ENCODE data around the gene MMP20.

- TF ChIP-seq CEBPB (IDR thresholded peaks at IDR 0.05) (no peak), TAF1 (IDR thresholded peaks at IDR 0.05; ENCODE audit: low read depth) (no peak), CREB1 (IDR thresholded peaks at IDR 0.05; ENCODE audit: low read depth) (no peak), NFIC (IDR thresholded peaks at IDR 0.05) (no peak), EP300 (IDR thresholded peaks at IDR 0.05; ENCODE audit: borderline replicate concordance) (no peak), REST (IDR thresholded peaks at IDR 0.05; ENCODE audit: low read depth) (no peak), TCF12 (IDR thresholded peaks at IDR 0.05; ENCODE audit: low read depth) (no peak), USF1 (IDR thresholded peaks at IDR 0.05) (no peak), FOXM1 (IDR thresholded peaks at IDR 0.05; ENCODE audit: borderline replicate concordance, low read depth) (no peak), EGR1 (IDR thresholded peaks at IDR 0.05) (no peak), RAD21 (IDR thresholded peaks at IDR 0.05; ENCODE audit: low read depth) (no peak), YY1 (IDR thresholded peaks at IDR 0.05; ENCODE audit: low read depth) (no peak)
Observed at GRCh38 chr11:102577723-102578122, 47.4 kb downstream of the MMP20 start.
